Activated T-cell treated with anti-CD3 and anti-CD28 coated beads, Interleukin-2, amount 50 U/mL, for 1 hour (primary cell): ENCODE data around the gene UGT1A4.

Experiments used
- DNase-seq: peaks from one replicate; pipeline ENCODE4 v3.0.0-alpha.2; 2020

Gene UGT1A4

DNA sequence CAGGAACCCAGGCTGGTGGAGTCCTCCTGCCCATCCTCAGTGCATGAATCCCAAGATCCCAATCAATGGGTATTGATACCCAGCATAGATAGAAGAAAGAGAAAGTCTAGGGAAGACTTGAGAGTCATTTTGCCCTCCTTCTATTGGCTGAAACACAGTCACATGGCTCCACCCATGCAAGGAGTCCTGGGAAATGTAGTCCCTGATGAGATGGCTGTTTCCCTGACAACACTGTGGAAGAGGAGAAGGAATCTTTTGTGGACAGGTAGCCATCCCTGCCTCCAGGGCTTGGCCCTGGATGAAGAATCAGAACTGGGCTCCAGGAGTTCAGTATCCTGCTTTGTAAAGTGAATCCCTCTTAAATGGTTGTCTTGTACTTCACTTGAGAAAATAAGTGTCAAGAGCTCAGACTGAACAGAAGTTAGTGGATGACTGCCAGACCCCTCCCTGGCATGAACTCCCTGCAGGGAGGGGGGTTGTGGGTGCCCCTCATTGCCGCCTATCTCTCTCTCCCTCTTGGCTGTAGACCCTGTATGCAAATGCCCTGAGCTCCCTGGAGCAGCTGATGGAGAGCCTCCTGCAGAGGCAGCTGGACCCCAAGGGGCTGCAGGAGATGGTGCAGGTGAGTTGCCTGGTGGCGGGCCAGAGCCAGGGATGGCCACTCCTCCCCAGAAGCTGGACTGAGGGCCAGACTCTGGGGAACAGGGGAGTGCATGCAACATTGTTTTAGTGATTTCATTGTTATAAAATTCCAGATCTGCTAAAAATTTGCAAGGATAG, 95.7 kb downstream of the UGT1A4 start:
- DNase-seq, result no peak

GRCh38 chr2:233815861-233816260, 97.3 kb downstream of the UGT1A4 start:
- no peak for DNase-seq

GRCh38 chr2:233816334-233816733, 97.8 kb downstream of the UGT1A4 start:
- no peak for DNase-seq

GRCh38 chr2:233816771-233817170, 98.2 kb downstream of the UGT1A4 start:
- DNase-seq, result no peak

GRCh38 chr2:233817361-233817911, 98.9 kb downstream of the UGT1A4 start:
- DNase-seq, result no peak

DNA sequence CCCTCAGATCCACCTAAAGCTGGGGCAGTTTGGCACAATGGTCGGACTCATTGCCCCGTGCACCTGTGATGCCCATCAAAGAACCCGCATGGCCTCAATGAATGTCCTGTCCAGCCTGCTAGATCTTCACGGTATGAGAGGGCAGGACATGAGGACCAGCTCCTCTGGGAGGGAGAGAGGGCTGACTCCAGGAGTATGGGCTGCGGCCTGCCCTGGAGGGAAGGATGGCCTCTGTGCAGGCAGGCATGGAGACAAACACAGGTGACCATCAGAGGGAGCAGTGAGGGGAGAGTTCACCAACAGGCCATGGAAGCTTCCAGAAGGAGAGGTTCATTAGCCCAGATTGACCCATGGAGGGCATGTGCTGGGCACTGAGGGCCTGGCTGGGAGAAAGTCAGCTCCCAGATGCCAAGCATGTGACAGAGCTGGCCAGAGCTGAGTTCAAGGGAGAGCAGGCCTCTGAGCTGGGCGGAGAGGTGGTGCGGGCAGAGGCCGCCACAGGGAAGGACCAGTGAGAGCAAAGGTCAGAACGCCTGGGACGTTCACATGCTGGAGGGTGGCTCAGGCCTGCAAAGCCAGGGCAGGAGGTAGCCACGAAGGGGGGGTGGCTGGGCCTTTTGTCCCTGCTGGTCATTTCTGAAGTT, 99.6 kb downstream of the UGT1A4 start:
- DNase-seq, result no peak

DNA sequence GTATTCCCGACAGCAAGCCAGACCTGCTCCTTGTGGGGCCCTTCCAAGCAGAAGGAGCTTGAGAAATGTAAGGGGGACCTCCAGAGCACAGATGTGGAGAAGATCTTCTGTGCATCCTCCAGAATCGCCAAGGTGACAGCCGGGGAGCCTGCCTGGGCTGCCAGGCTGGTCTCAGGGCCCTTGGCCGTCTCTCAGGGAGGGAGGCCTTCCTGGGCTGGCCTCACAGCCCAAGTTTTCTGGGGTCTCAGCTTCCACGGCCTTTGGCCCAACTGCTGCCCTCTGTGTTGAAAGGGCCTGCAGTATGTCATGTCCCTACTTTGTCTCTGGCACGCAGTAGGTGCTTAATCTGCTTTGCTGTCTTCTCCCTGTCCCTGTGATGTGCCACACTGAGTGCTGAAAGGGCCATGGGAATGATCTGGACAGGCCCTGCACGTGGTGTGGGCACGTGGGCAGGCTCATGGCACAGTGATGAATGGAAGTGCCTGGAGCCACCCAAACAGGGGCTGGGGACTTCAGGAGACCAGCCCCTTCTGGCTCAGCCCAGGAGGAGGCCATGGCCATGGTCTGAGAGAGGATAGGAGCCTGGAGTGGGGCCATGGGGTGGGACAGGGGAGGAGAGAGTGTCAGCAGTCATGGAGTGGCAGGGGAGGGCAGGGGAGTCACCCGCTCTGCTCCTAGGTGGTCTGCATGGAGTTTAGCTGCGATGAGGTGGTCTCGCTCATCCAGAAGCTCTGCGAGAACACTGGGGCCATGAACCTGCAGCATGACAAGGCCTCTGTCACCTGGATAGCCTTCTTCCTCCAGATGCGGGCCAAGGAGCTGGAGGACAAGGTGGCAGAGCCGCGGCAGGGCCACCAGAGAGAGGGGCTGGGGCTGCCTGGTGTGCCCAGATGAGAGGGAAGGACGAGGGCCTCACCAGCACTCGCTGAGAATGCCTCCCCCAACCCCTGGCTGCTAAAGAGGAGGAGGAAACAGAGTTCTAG, 100.4 kb downstream of the UGT1A4 start:
- DNase-seq, result no peak

DNA sequence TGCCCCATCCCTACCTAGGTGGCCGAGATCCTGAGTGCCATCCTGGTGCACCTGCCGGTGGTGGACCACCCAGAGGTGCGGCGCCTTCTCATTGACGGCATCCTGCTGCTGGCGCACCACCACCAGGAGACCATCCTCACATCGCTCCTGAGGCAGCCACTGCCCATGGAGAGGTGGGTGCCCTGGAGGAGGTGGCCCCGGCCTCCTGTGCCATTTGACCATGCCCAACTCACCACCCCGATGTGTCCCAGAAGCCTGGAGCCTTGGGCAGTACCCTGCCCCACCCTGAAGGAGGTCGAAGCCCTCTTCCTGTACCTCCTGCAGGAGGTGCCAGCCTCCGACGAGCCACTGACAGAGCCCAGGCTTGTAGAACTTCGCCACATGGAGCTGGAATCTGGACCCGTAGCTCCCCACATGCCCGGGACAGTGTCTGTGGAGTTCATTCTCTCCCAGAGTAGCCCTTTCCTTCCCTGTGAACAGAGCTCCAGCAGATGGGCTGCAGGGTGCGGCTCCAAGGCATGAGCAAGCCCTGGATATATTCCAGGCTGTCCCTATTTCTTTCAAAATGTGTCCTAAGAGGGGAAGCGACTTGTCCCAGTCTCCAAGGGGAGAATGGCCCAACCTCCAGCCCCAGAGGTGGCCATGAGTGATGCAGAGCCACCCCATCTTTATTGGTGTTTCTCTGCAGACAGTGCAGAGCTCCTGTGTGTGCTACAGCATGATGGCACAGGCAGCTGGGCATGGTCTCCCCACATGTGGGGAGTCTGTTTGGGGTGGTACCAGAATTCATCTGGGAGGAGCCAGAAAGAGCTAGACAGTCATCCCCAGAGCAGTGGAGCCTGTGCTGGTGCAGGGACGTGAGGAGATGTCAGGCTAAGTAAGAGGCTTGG, 101.6 kb downstream of the UGT1A4 start:
- DNase-seq, result no peak

DNA sequence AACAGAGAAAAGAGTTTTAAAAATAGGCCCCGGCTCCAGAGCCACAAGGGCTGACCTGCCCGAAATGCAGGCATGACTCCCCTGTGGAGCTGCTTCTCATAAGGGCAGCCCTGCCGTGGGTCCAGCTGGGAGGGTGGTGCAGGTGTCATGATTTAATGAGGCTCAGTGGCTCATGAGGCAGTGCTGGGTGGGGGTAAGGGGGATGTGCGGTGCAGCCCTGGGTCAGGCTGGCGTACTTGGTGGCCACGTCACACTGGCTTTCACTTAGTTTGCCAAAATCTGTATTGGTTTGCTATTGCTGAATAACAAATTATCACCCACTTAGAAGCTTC, 102.2 kb downstream of the UGT1A4 start:
- no peak for DNase-seq

DNA sequence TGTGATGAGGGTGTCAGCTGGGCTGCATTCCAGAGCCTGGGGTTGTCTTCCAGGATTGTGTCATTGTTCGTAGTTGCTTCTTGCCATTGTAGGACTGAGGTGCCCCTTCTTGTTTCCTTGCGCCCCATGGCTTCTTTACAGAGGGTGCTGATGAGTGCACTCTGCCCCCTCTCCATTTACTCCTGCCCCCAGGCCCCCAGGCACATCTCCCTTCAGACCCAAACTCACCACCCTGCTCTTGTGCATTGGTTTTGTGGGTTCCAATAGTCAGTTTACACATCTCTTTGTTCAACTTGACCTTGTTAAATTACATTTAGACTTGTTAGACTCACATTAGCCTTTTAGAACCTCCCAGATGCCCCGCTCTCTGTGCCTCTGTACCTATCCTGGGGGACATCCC, 102.7 kb downstream of the UGT1A4 start:
- DNase-seq, result no peak

DNA sequence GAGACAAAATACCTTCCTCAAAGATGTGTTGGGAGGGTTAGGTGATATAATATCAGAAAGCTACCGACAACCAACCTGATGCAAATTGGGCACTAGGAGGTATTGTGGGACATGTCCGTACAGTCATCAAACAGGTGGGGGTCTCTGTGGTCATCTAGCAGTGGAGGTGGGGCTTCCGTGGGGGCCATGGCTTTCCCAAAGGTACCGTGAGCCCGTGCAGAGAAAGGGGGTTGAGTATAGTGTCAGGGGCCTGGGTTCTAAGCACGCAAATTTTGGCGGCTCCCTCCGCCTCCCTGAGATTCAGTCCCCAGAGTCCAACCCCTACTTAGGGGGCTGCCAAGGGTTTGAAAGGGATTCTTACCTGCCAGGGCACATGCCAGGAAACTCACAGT, 103.2 kb downstream of the UGT1A4 start:
- no peak for DNase-seq

GRCh38 chr2:233822101-233822771, 103.7 kb downstream of the UGT1A4 start:
- DNase-seq, result no peak
